GM12874 (cell line): ENCODE measurements around the gene CGB2.

Source experiments
- TF ChIP-seq, protein P1 (sequence below): IDR thresholded peaks from 2 replicates; pipeline ENCODE4 v1.5.1; 2011; ENCODE audit warnings: low read depth, mild to moderate bottlenecking, control low read depth, low read length, moderate library complexity; ENCODE audit not compliant: insufficient read depth

The CGB2 gene

DNA sequence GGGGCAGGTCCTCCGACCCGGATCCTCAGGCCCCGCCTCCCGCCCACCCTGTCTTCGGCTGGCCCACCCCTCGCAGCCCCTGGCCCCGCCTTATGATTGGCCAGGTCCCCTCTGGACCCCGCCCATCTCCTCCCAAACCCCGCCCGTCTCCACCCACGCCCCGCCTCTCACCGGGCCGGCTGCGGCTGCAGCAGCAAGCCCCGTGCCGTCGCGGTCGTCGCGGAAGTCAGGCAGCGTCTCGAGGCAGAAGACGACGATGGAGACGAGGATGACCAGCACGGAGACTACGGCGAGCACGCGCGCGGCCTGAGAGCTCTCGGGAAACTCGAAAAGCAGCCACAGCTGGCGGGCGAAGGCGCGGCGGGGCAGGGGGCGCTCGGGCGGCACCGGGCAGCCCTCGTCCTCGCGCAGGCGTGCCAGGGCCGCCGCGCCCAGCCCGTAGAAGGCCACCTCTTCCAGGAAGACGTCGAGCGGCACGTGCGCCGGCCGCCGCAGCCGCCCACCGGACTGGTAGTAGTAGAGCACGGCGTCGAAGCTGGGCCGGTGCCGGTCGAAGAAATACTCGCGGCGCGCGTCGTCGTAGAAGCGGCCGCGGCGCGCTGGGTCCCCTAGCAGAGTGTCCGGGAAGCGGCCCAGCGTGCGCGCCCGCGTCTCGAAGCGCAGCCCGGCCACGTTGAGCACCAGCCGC is 40.3 kb downstream of the CGB2 start:
- TF ChIP-seq, protein P1, sequence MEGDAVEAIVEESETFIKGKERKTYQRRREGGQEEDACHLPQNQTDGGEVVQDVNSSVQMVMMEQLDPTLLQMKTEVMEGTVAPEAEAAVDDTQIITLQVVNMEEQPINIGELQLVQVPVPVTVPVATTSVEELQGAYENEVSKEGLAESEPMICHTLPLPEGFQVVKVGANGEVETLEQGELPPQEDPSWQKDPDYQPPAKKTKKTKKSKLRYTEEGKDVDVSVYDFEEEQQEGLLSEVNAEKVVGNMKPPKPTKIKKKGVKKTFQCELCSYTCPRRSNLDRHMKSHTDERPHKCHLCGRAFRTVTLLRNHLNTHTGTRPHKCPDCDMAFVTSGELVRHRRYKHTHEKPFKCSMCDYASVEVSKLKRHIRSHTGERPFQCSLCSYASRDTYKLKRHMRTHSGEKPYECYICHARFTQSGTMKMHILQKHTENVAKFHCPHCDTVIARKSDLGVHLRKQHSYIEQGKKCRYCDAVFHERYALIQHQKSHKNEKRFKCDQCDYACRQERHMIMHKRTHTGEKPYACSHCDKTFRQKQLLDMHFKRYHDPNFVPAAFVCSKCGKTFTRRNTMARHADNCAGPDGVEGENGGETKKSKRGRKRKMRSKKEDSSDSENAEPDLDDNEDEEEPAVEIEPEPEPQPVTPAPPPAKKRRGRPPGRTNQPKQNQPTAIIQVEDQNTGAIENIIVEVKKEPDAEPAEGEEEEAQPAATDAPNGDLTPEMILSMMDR: no peak

DNA sequence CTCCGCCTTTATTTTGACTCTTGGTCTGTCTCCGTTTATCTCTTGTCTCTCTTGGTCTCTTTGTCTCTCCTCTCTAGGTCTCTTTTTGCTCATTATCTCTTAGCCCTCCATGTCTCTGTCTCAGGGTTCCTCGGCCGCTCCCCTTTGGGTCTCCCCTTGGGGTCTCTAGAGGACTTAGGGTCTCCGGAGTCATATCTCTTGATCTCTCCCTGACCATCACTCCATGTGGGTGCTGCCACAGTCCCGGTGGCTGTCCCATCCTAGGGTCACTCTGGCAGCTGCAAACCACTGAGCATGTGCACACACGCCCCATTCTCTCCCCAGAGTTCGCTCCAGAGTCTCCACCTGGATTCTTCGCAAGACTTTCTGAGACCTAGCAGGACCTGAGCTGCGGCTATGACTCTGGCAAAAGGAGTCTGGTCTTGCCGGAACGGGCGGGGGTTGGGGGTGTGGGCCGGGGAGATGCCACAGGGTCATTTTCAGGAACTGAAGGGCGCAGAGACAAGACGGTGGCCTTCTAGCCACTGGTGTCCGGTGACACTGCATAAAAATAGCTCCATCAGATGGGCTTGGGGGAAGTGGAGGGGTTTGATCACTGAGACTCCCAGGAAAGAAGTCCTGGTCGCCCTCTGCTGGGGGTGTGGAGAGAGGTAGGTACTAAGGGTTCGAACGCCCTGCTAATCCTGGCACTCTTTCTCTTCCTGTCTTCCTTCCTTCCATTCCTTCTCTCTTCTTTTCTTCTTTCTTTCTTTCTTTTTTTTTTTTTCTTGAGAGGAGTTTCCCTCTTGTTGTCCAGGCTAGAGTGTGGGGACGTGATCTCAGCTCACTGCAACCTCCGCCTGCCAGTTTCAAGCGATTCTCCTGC is 42.1 kb downstream of the CGB2 start:
- TF ChIP-seq, protein P1: peak; percentile 28; the same call in 1 of the 2 replicates

DNA sequence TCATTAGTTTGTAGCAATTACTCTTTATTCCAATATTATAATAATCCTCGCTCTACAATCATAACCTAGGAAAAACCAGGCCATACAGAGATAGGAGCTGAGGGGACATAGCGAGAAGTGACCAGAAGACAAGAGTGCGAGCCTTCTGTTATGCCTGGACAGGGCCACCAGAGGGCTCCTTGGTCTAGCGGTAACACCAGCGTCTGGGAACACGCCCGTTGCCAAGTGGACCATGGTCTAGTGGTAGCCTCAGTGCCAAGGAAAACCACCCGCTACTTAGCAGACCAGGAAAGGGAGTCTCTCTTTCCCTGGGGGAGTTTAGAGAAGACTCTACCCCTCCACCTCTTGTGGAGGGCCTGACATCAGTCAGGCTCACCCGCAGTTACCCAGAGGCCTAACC is 43.2 kb downstream of the CGB2 start:
- TF ChIP-seq, protein P1: peak; percentile 60

DNA sequence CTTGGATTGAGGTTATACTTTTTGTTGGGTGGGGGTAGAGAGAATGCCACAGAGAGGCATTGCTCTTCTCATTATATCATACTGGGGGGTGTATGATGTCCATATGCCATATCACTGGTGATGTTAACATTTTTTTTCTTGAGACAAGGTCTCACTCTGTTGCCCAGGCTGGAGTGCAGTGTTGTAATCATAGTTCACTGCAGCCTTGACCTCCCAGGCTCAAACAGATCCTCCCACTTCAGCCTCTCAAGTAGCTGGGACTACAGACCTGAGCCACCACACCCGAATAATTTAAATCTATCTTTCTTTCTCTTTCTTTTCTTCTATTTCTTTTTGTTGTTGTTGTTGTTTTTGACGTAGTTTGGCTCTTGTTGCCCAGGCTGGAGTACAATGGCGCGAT is 48.7 kb downstream of the CGB2 start:
- TF ChIP-seq, protein P1: no peak

DNA sequence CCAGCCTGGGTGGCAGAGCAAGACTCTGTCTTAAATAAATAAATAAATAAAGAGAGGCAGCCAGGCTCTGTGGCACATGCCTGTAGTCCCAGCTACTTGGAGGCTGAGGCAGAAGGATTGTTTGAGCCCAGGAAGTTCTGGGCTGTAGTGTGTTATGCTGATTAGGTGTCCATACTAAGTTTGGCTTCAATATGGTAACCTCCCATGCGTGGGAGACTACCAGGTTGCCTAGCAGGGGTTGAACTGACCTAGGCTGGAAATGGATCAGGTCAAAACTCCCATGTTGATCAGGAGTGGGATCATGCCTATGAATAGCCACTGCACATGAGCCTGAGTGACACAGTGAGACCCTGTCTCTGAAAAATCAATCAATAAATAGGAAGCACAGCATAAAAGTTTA is 49.6 kb downstream of the CGB2 start:
- TF ChIP-seq, protein P1: no peak
